WTC11 (cell line): Measurements from ENCODE around the gene PAK6. TPM values are rescaled to one million over a fixed set of nuclear protein-coding genes. Genes with fewer than 3 reads are reported as not detected.

Experiments
- ATAC-seq: fragments of 200-7000 bp; cut with Tn5 transposase; 2 replicates; pipeline ENCODE4 v1.10.0; 2021; ENCODE audit warnings: mild to moderate bottlenecking, moderate library complexity
- CTCF ChIA-PET: fragments of 300-600 bp; sonication (Branson Sonifier 250); formaldehyde crosslinking; loops from one replicate; lab custom pipeline; 2021; ENCODE audit warnings: antibody characterized with exemption; lab: Charles Lee
- POLR2A ChIA-PET: fragments of 350-600 bp; sonication (Branson Sonifier 250); formaldehyde crosslinking; loops from one replicate; lab custom pipeline; 2021; ENCODE audit warnings: antibody characterized with exemption; lab: Charles Lee
- DNase-seq: peaks from one replicate; pipeline ENCODE4 v3.0.0; 2021; ENCODE audit warnings: low spot score
- H3K27ac Mint-ChIP-seq: 2 replicates; pipeline ENCODE4 v1.8.0; 2021; ENCODE audit warnings: mixed read lengths
- H3K27me3 Mint-ChIP-seq: 2 replicates; pipeline ENCODE4 v1.8.0; 2021; ENCODE audit warnings: low read depth, mild to moderate bottlenecking, moderate library complexity, mixed read lengths
- H3K36me3 Mint-ChIP-seq: 2 replicates; pipeline ENCODE4 v1.8.0; 2021; ENCODE audit warnings: mixed read lengths
- H3K4me1 Mint-ChIP-seq: 2 replicates; pipeline ENCODE4 v1.8.0; 2022; ENCODE audit warnings: mixed read lengths
- H3K4me3 Mint-ChIP-seq: 2 replicates; pipeline ENCODE4 v1.8.0; 2021; ENCODE audit warnings: mild to moderate bottlenecking, moderate library complexity, mixed read lengths
- H3K9me3 Mint-ChIP-seq: 2 replicates; pipeline ENCODE4 v1.8.0; 2021; ENCODE audit warnings: mixed read lengths
- CREB1 ChIP-seq: sonication (generic); formaldehyde crosslinking; IDR thresholded peaks from 2 replicates; pipeline ENCODE4 v1.8.0; 2023; ENCODE audit warnings: mild to moderate bottlenecking, missing genetic modification reagents
- ESRRA ChIP-seq: sonication (generic); formaldehyde crosslinking; IDR thresholded peaks from 2 replicates; pipeline ENCODE4 v1.8.1; 2022; ENCODE audit warnings: mild to moderate bottlenecking, missing genetic modification reagents, borderline replicate concordance
- ETV6 ChIP-seq: sonication (generic); formaldehyde crosslinking; IDR thresholded peaks from 2 replicates; pipeline ENCODE4 v1.8.1; 2022; ENCODE audit warnings: mild to moderate bottlenecking, missing genetic modification reagents
- FOXJ3 ChIP-seq: sonication (generic); formaldehyde crosslinking; IDR thresholded peaks from 2 replicates; pipeline ENCODE4 v1.9.0; 2021; ENCODE audit warnings: missing genetic modification reagents, mild to moderate bottlenecking, borderline replicate concordance
- FOXP1 ChIP-seq: sonication (generic); formaldehyde crosslinking; IDR thresholded peaks from 2 replicates; pipeline ENCODE4 v1.8.0; 2022; ENCODE audit warnings: missing genetic modification reagents, mild to moderate bottlenecking, moderate library complexity, borderline replicate concordance
- IRF2 ChIP-seq: sonication (generic); formaldehyde crosslinking; IDR thresholded peaks from 2 replicates; pipeline ENCODE4 v1.8.0; 2022; ENCODE audit warnings: low read depth, missing genetic modification reagents, borderline replicate concordance
- NFATC4 ChIP-seq: fragments of 250-450 bp; sonication (Bioruptor Pico); IDR thresholded peaks from 2 replicates; pipeline ENCODE4 v1.9.0; 2021; ENCODE audit warnings: mild to moderate bottlenecking
- NFYB ChIP-seq: sonication (generic); formaldehyde crosslinking; conservative IDR thresholded peaks from 2 replicates; pipeline ENCODE4 v1.8.0; 2022; ENCODE audit warnings: low read depth, missing genetic modification reagents
- RELA ChIP-seq: sonication (generic); formaldehyde crosslinking; IDR thresholded peaks from 2 replicates; pipeline ENCODE4 v1.8.1; 2022; ENCODE audit warnings: missing genetic modification reagents, mild to moderate bottlenecking, borderline replicate concordance
- RORB ChIP-seq: fragments of 250-450 bp; sonication (Bioruptor Pico); IDR thresholded peaks from 2 replicates; pipeline ENCODE4 v1.9.0; 2021; ENCODE audit warnings: mild to moderate bottlenecking
- TEAD1 ChIP-seq: sonication (generic); formaldehyde crosslinking; IDR thresholded peaks from 2 replicates; pipeline ENCODE4 v1.8.0; 2022; ENCODE audit warnings: mild to moderate bottlenecking, missing genetic modification reagents
- TEAD4 ChIP-seq: sonication (generic); formaldehyde crosslinking; IDR thresholded peaks from 2 replicates; pipeline ENCODE4 v1.8.0; 2022; ENCODE audit warnings: mild to moderate bottlenecking, missing genetic modification reagents
- TP53 ChIP-seq: sonication (generic); formaldehyde crosslinking; IDR thresholded peaks from 2 replicates; pipeline ENCODE4 v1.8.1; 2023; ENCODE audit warnings: mild to moderate bottlenecking, missing genetic modification reagents
- ZNF138 ChIP-seq: sonication (generic); formaldehyde crosslinking; conservative IDR thresholded peaks from 2 replicates; pipeline ENCODE4 v1.8.1; 2022; ENCODE audit warnings: mild to moderate bottlenecking, moderate library complexity, missing genetic modification reagents
- total RNA-seq: library from RNA; stranded (reverse); gene quantifications from 3 replicates; pipeline ENCODE4 v1.2.3, GENCODE V29; 2021
- TF ChIP-seq, protein P1 (sequence below): sonication (generic); formaldehyde crosslinking; IDR thresholded peaks from 2 replicates; pipeline ENCODE4 v1.8.1; 2023; ENCODE audit warnings: mild to moderate bottlenecking, moderate library complexity, missing genetic modification reagents
- TF ChIP-seq, protein P2 (sequence below): fragments of 250-450 bp; sonication (Bioruptor Pico); IDR thresholded peaks from 2 replicates; pipeline ENCODE4 v1.8.0; 2021; ENCODE audit warnings: mild to moderate bottlenecking
- TF ChIP-seq, protein P3 (sequence below): sonication (generic); formaldehyde crosslinking; IDR thresholded peaks from 2 replicates; pipeline ENCODE4 v1.8.1; 2022; ENCODE audit warnings: mild to moderate bottlenecking, missing genetic modification reagents, moderate library complexity, borderline replicate concordance
- TF ChIP-seq, protein P4 (sequence below): sonication (generic); formaldehyde crosslinking; IDR thresholded peaks from 2 replicates; pipeline ENCODE4 v1.8.0; 2022; ENCODE audit warnings: mild to moderate bottlenecking, missing genetic modification reagents
- TF ChIP-seq, protein P5 (sequence below): sonication (generic); formaldehyde crosslinking; IDR thresholded peaks from 2 replicates; pipeline ENCODE4 v1.8.1; 2023; ENCODE audit warnings: mild to moderate bottlenecking, missing genetic modification reagents

Gene PAK6
- total RNA-seq, 1 experiment from 2014 or later = 11.7 TPM

DNA sequence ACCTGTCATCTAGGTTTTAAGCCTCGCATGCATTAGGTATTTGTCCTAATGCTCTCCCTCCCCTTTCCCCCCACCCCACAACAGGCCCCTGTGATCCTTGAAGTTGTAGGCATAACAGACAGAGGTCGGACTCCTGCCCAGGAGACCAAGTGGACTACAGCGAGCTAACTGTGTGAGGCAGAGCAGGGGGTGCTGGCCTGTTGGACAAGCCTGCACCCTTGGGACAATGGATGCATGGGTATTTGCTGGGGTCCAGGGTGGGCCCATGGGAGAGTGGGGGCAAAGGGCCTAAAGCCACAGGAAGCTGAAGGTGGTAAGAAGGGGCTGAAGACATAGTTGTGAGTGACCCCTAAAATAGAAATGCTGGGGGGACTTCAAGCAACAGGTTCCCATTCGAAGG is 66.4 kb downstream of the PAK6 start (continued):
- TF ChIP-seq ESRRA (CRISPR knock-in tag) (no peak), RORB (no peak), CREB1 (no peak), FOXJ3 (CRISPR knock-in tag) (no peak), ETV6 (CRISPR knock-in tag) (no peak)
- TF ChIP-seq, protein P1, sequence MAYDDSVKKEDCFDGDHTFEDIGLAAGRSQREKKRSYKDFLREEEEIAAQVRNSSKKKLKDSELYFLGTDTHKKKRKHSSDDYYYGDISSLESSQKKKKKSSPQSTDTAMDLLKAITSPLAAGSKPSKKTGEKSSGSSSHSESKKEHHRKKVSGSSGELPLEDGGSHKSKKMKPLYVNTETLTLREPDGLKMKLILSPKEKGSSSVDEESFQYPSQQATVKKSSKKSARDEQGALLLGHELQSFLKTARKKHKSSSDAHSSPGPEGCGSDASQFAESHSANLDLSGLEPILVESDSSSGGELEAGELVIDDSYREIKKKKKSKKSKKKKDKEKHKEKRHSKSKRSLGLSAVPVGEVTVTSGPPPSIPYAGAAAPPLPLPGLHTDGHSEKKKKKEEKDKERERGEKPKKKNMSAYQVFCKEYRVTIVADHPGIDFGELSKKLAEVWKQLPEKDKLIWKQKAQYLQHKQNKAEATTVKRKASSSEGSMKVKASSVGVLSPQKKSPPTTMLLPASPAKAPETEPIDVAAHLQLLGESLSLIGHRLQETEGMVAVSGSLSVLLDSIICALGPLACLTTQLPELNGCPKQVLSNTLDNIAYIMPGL (CRISPR knock-in tag) = no peak
- TF ChIP-seq, protein P2, sequence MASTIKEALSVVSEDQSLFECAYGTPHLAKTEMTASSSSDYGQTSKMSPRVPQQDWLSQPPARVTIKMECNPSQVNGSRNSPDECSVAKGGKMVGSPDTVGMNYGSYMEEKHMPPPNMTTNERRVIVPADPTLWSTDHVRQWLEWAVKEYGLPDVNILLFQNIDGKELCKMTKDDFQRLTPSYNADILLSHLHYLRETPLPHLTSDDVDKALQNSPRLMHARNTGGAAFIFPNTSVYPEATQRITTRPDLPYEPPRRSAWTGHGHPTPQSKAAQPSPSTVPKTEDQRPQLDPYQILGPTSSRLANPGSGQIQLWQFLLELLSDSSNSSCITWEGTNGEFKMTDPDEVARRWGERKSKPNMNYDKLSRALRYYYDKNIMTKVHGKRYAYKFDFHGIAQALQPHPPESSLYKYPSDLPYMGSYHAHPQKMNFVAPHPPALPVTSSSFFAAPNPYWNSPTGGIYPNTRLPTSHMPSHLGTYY (CRISPR knock-in tag) = no peak

DNA sequence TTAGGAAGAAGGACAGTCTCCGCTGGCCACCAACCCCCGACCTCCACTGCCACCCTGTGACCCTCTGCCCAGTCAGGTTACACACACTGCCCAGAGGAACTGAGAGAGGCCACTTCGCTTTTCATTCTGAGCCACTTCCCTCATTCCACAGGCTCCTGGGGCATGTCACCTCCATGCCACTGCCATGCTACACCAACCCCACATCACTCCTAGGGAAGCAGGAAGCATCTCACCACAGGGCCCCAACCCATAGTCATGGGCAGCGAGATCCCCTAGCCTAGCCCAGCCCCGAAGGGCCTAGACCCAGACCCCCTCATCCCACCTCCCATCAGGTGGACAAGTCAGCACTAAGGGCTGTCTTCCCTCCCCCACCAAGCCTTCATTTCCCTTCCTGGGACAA is 67.5 kb downstream of the PAK6 start:
- ChIA-PET CTCF (interaction anchor here (1.0 to 17.8 kb wide), 11 partner anchors 11 to 116 kb away, joined by 3 to 690 read pairs (median 23); partner anchors contain the start of genes ANKRD63, CCDC9B and INAFM2), POLR2A (interaction anchor here (1.0 to 1.8 kb wide), 3 partner anchors 14 to 17 kb away, joined by 3 to 5 read pairs (median 4); partner anchors contain the start of gene INAFM2)
- Mint-ChIP-seq H3K36me3 (no peaks in the 10 kb centered on the region), H3K27me3 (peaks cover 3% of the 10 kb centered on the region; the same call in 1 of the 2 replicates), H3K4me3 (no peak overlapping the region), H3K27ac (no peak overlapping the region), H3K9me3 (no peaks in the 10 kb centered on the region), H3K4me1 (peaks cover 44% of the 10 kb centered on the region)
- TF ChIP-seq IRF2 (no peak), TP53 (no peak), ZNF138 (no peak), NFYB (CRISPR knock-in tag) (no peak), TEAD1 (CRISPR knock-in tag) (no peak), RELA (CRISPR knock-in tag) (no peak), RORB (no peak)
- TF ChIP-seq, protein P3, sequence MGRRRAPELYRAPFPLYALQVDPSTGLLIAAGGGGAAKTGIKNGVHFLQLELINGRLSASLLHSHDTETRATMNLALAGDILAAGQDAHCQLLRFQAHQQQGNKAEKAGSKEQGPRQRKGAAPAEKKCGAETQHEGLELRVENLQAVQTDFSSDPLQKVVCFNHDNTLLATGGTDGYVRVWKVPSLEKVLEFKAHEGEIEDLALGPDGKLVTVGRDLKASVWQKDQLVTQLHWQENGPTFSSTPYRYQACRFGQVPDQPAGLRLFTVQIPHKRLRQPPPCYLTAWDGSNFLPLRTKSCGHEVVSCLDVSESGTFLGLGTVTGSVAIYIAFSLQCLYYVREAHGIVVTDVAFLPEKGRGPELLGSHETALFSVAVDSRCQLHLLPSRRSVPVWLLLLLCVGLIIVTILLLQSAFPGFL (CRISPR knock-in tag) = no peak
- TF ChIP-seq, protein P4, sequence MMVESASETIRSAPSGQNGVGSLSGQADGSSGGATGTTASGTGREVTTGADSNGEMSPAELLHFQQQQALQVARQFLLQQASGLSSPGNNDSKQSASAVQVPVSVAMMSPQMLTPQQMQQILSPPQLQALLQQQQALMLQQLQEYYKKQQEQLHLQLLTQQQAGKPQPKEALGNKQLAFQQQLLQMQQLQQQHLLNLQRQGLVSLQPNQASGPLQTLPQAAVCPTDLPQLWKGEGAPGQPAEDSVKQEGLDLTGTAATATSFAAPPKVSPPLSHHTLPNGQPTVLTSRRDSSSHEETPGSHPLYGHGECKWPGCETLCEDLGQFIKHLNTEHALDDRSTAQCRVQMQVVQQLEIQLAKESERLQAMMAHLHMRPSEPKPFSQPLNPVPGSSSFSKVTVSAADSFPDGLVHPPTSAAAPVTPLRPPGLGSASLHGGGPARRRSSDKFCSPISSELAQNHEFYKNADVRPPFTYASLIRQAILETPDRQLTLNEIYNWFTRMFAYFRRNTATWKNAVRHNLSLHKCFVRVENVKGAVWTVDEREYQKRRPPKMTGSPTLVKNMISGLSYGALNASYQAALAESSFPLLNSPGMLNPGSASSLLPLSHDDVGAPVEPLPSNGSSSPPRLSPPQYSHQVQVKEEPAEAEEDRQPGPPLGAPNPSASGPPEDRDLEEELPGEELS (CRISPR knock-in tag) = no peak
- DNase-seq (no peak), ATAC-seq (no peak)

DNA sequence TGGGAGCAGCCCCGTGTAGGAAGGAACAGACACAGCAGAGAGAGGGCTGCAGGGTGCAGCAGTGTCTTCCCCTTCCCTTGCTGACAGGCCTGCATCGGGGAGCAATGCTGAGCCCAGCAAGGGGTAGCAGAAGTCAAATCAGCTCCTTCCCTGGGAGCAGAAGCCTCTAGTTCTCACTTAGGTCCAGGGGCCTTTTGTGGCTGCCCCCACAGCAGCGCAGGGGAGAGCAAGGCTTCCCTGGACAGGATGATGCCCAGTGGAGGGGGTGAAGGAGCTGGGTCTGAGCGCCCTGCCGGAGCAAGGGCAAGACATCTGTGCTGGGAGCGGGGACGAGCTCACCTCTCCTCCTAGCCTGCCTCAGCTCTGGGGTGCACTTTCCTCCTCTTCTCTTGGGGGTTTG is 68.0 kb downstream of the PAK6 start:
- POLR2A ChIA-PET = interaction anchor here (1.0 to 2.1 kb wide), 5 partner anchors 13 to 27 kb away, joined by 3 to 12 read pairs (median 4); partner anchors contain the start of gene INAFM2
- 0 out of 2 replicates have a peak, but pooled peaks have one; percentile 3 for ATAC-seq

More for the DNA sequence above, 68.0 kb downstream of the PAK6 start:
- no peak overlapping the region for H3K27ac Mint-ChIP-seq
- no peak for DNase-seq
- no peak overlapping the region; the same call in 1 of the 2 replicates for H3K4me3 Mint-ChIP-seq
- TF ChIP-seq, protein P5, sequence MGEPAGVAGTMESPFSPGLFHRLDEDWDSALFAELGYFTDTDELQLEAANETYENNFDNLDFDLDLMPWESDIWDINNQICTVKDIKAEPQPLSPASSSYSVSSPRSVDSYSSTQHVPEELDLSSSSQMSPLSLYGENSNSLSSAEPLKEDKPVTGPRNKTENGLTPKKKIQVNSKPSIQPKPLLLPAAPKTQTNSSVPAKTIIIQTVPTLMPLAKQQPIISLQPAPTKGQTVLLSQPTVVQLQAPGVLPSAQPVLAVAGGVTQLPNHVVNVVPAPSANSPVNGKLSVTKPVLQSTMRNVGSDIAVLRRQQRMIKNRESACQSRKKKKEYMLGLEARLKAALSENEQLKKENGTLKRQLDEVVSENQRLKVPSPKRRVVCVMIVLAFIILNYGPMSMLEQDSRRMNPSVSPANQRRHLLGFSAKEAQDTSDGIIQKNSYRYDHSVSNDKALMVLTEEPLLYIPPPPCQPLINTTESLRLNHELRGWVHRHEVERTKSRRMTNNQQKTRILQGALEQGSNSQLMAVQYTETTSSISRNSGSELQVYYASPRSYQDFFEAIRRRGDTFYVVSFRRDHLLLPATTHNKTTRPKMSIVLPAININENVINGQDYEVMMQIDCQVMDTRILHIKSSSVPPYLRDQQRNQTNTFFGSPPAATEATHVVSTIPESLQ (CRISPR knock-in tag) = no peak
- TF ChIP-seq TEAD4 (CRISPR knock-in tag) (no peak), FOXP1 (CRISPR knock-in tag) (0 out of 2 replicates have a peak, but pooled peaks have one; percentile 9), NFATC4 (CRISPR knock-in tag) (no peak)
- H3K9me3 Mint-ChIP-seq = no peaks in the 10 kb centered on the region
- CTCF ChIA-PET = interaction anchor here (0.6 to 17.8 kb wide), 17 partner anchors 9 to 520 kb away, joined by 3 to 690 read pairs (median 7); partner anchors contain the start of genes ANKRD63, CCDC9B, INAFM2 and KNSTRN
- H3K36me3 Mint-ChIP-seq = no peaks in the 10 kb centered on the region
- H3K4me1 Mint-ChIP-seq = peaks cover 38% of the 10 kb centered on the region
- H3K27me3 Mint-ChIP-seq = peaks cover 6% of the 10 kb centered on the region; the same call in 1 of the 2 replicates
